Measurements from ENCODE around the gene IGLON5. TPM values are rescaled to one million over a fixed set of nuclear protein-coding genes. Genes with fewer than 3 reads are reported as not detected.

IGLON5 gene
- total RNA-seq, 2 experiments from 2014 or later = not detected

DNA sequence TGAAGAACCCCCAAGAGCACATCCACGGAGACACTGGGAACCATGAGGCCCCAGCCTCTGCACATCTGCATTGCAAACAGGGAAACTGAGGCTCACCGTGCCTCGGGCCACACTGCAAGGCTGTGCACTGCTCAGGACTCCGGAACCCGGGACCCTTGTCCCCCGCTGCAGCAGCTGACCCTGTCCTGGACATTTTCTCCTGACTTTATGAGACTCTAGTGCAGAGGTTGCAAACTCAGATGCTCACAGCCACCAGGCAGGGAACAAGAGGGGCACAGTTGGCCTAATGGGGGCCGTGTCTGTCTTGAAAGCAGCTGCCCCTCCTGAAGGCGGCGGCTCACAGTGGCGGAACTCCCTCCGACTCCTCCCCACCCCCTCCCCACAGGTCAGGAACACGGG is 16.5 kb upstream of the IGLON5 start:
- intact Hi-C loops (cut with micrococcal nuclease; ENCODE audit: unreplicated experiment) = no loop called here
- Histone ChIP-seq H3K4me1 (ENCODE audit: insufficient read depth, low read length, poor library complexity, severe bottlenecking) (no peaks in the 10 kb centered on the region), H3K27ac (ENCODE audit: low read depth, low read length, poor library complexity, severe bottlenecking) (no peak overlapping the region), H4K20me1 (ENCODE audit: insufficient read depth, low read length) (no peaks in the 10 kb centered on the region), H3K36me3 (ENCODE audit: insufficient read depth, low read length) (no peaks in the 10 kb centered on the region), H2AFZ (ENCODE audit: low read length) (no peak overlapping the region), H3K4me3 (ENCODE audit: low read depth, low read length, poor library complexity, severe bottlenecking) (no peak overlapping the region), H3K4me2 (ENCODE audit: low read length) (no peak overlapping the region), H3K9me3 (ENCODE audit: low read length) (no peaks in the 10 kb centered on the region), H3K79me2 (ENCODE audit: insufficient read depth, low read depth, low read length) (no peaks in the 10 kb centered on the region), H3K9me2 (ENCODE audit: insufficient read depth, low read length) (no peaks in the 10 kb centered on the region)
- TF ChIP-seq EZH2phosphoT487 (IDR thresholded peaks at IDR 0.05; ENCODE audit: borderline replicate concordance, low read depth, low read length) = no peak
- TF ChIP-seq, protein P1, sequence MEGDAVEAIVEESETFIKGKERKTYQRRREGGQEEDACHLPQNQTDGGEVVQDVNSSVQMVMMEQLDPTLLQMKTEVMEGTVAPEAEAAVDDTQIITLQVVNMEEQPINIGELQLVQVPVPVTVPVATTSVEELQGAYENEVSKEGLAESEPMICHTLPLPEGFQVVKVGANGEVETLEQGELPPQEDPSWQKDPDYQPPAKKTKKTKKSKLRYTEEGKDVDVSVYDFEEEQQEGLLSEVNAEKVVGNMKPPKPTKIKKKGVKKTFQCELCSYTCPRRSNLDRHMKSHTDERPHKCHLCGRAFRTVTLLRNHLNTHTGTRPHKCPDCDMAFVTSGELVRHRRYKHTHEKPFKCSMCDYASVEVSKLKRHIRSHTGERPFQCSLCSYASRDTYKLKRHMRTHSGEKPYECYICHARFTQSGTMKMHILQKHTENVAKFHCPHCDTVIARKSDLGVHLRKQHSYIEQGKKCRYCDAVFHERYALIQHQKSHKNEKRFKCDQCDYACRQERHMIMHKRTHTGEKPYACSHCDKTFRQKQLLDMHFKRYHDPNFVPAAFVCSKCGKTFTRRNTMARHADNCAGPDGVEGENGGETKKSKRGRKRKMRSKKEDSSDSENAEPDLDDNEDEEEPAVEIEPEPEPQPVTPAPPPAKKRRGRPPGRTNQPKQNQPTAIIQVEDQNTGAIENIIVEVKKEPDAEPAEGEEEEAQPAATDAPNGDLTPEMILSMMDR (conservative IDR thresholded peaks at IDR 0.05; ENCODE audit: low read length) = no peak
- DNase-seq (ENCODE audit: low spot score) = no peak
- ChIA-PET CTCF (ENCODE audit: unreplicated experiment) (no interaction called here), POLR2A (no interaction called here)
- no TSS peak for BruUV-seq (replicated peaks)

DNA sequence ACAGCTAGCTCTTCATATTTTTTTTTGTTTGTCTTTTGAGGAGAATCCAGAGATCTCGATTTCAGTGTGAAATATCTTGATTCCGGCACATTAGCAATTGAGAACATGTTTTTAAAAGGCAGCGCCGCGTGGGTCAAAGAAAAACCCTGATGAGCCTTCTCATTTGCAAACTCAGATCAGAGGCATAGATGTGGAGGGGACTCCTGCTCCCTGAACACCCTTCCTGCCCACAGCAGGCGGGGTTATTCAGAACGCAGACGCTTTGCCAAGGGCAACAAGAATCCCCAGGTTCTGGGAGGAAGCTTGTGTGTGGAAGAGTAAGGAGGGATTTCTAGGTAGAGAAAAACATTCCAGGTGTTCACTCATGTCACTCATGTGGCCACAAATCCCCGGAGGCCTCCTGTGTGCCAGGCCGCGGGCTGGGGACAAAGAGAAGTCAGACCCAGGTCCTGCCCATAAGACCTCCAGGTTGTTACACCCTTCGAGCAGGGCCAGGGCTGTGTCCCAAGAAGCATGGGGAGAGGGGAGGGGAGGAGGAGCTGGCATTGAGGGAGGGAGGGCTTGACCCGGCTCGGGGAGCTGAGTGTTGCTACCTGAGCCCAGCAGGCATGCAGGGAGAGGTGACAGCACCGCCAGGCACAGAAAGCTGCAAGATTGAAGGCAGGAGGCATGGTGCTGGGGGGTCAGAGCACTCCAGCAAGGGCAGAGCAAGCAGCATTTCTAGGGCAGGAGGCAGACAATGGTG is 15.9 kb upstream of the IGLON5 start:
- TF ChIP-seq, protein P1 (conservative IDR thresholded peaks at IDR 0.05; ENCODE audit: low read length) = no peak
- TF ChIP-seq EZH2phosphoT487 (IDR thresholded peaks at IDR 0.05; ENCODE audit: borderline replicate concordance, low read depth, low read length) = no peak

DNA sequence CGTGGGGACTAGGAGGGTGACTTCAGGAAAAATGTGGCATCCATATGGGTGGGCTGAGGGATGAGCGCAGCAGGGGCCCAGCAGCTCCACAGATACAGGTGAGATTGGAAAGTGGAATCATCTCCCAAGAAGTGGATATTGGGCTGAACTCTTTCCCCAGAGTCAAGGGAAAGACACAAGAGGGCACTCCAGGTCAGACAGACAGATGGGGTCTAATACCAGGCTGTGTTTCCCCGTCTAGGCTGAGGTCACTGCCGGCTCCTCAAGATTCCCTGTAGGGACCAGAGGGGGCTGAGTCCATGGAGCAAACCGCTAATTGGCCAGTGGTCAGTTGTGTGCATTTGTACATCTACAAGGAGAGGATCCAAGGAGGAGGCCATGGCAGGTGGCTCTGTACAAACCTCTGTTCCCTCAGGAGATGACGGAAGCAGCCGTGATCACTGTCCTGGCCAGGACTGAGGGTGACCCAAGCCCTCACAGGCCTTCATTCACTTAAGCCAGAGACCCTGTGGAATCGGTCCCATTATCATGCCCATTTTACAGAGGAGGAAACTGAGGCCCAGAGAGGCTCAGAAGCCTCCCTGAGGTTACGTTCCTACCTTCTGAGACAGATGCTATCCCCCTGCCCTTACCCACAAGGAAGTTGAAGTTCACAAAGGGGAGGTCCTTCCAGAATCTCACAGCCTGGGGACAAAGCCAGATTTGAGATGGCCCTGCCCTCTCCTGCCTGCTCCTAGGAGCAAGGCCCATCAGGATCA is 14.9 kb upstream of the IGLON5 start:
- Histone ChIP-seq H2AFZ (ENCODE audit: low read length) (no peak overlapping the region), H3K9me2 (ENCODE audit: insufficient read depth, low read length) (no peaks in the 10 kb centered on the region), H3K79me2 (ENCODE audit: insufficient read depth, low read depth, low read length) (no peaks in the 10 kb centered on the region), H3K9me3 (ENCODE audit: low read length) (no peaks in the 10 kb centered on the region), H3K27ac (ENCODE audit: low read depth, low read length, poor library complexity, severe bottlenecking) (no peak overlapping the region), H3K4me3 (ENCODE audit: low read depth, low read length, poor library complexity, severe bottlenecking) (no peak overlapping the region), H3K4me1 (ENCODE audit: insufficient read depth, low read length, poor library complexity, severe bottlenecking) (no peaks in the 10 kb centered on the region), H3K4me2 (ENCODE audit: low read length) (no peak overlapping the region), H3K36me3 (ENCODE audit: insufficient read depth, low read length) (no peaks in the 10 kb centered on the region), H4K20me1 (ENCODE audit: insufficient read depth, low read length) (no peaks in the 10 kb centered on the region)
- intact Hi-C loops (cut with micrococcal nuclease; ENCODE audit: unreplicated experiment) = no loop called here
- BruUV-seq (replicated peaks) = no TSS peak
- no peak for DNase-seq (ENCODE audit: low spot score)
- POLR2A ChIA-PET = no interaction called here
- CTCF ChIA-PET (ENCODE audit: unreplicated experiment) = no interaction called here
- TF ChIP-seq EZH2phosphoT487 (IDR thresholded peaks at IDR 0.05; ENCODE audit: borderline replicate concordance, low read depth, low read length) = no peak
- TF ChIP-seq, protein P1 (conservative IDR thresholded peaks at IDR 0.05; ENCODE audit: low read length) = peak; percentile 25; the same call in 1 of the 2 replicates

More for the DNA sequence above, 15.9 kb upstream of the IGLON5 start:
- Histone ChIP-seq H3K4me3 (ENCODE audit: low read depth, low read length, poor library complexity, severe bottlenecking) (no peak overlapping the region), H3K79me2 (ENCODE audit: insufficient read depth, low read depth, low read length) (no peaks in the 10 kb centered on the region), H3K4me2 (ENCODE audit: low read length) (no peak overlapping the region), H4K20me1 (ENCODE audit: insufficient read depth, low read length) (no peaks in the 10 kb centered on the region), H2AFZ (ENCODE audit: low read length) (no peak overlapping the region), H3K36me3 (ENCODE audit: insufficient read depth, low read length) (no peaks in the 10 kb centered on the region), H3K9me3 (ENCODE audit: low read length) (no peaks in the 10 kb centered on the region), H3K4me1 (ENCODE audit: insufficient read depth, low read length, poor library complexity, severe bottlenecking) (no peaks in the 10 kb centered on the region), H3K9me2 (ENCODE audit: insufficient read depth, low read length) (no peaks in the 10 kb centered on the region), H3K27ac (ENCODE audit: low read depth, low read length, poor library complexity, severe bottlenecking) (no peak overlapping the region)
- ChIA-PET POLR2A (no interaction called here), CTCF (ENCODE audit: unreplicated experiment) (no interaction called here)
- no TSS peak for BruUV-seq (replicated peaks)
- intact Hi-C loops (cut with micrococcal nuclease; ENCODE audit: unreplicated experiment) = no loop called here
- no peak for DNase-seq (ENCODE audit: low spot score)

Measured in OCI-LY7 (cell line).